ENCODE results near the gene MICU1.

DNA sequence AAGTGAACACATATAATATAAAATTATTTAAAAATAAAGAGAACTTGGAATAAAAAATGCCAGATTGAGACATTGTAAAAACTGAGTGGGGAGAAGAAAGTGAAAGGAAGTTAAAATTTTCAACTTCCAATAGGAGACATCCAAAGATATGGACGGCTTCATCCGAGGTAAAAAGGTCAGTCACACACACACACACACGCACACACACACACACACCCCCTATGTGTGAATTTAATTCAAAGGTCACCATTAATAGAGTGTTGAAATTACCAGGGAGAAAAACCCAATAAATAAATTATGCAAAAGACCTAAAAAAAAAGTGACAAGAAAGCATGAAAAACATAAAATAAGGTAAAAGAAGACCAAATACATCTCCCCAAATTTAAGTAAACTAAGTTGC, 140.2 kb downstream of the MICU1 start:
- TF ChIP-seq, protein P1, sequence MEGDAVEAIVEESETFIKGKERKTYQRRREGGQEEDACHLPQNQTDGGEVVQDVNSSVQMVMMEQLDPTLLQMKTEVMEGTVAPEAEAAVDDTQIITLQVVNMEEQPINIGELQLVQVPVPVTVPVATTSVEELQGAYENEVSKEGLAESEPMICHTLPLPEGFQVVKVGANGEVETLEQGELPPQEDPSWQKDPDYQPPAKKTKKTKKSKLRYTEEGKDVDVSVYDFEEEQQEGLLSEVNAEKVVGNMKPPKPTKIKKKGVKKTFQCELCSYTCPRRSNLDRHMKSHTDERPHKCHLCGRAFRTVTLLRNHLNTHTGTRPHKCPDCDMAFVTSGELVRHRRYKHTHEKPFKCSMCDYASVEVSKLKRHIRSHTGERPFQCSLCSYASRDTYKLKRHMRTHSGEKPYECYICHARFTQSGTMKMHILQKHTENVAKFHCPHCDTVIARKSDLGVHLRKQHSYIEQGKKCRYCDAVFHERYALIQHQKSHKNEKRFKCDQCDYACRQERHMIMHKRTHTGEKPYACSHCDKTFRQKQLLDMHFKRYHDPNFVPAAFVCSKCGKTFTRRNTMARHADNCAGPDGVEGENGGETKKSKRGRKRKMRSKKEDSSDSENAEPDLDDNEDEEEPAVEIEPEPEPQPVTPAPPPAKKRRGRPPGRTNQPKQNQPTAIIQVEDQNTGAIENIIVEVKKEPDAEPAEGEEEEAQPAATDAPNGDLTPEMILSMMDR (conservative IDR thresholded peaks at IDR 0.05; ENCODE audit: low read length), result no peak
- TF ChIP-seq EZH2phosphoT487 (IDR thresholded peaks at IDR 0.05; ENCODE audit: borderline replicate concordance, low read depth, low read length), result no peak

Data from OCI-LY7 (cell line).